ENCODE results near the gene FOXA2. TPM values are rescaled to one million over a fixed set of nuclear protein-coding genes. Genes with fewer than 3 reads are reported as not detected.

Gene FOXA2
- total and polyA plus RNA-seq, 2 donors from 2014 or later, result 0.13 TPM; not detected in 1

- Histone ChIP-seq H3K36me3 (ENCODE audit: control insufficient read depth in 2 of 3, insufficient read depth in 3 of 3, low read length in 3 of 3) (no peaks in the 10 kb centered on the region), H3K27me3 (ENCODE audit: control insufficient read depth, insufficient read depth, low read length) (peaks cover 69% of the 10 kb centered on the region), H3K4me3 (ENCODE audit: low read length in 3 of 3) (no peak overlapping the region), H3K27ac (ENCODE audit: low read depth in 2 of 2, low read length in 2 of 2) (no peak overlapping the region), H3K9ac (ENCODE audit: low read length in 3 of 3) (no peak overlapping the region), H3K4me1 (ENCODE audit: control insufficient read depth in 2 of 3, insufficient read depth in 2 of 3, low read depth in 1 of 3, low read length in 3 of 3) (peaks cover 0 to 12% (median 0%) of the 10 kb centered on the region in 3 donors), H3K9me3 (ENCODE audit: control insufficient read depth in 2 of 3, insufficient read depth in 1 of 3, low read length in 3 of 3) (no peaks in the 10 kb centered on the region)
- intact Hi-C loops (cut with DNase I), result loop anchor here (10.0 kb wide), 1 partner anchor 249 kb away; no protein-coding TSS in a partner anchor
- DNase-seq (peak in 4 of 5 donors; percentile 66 to 83 (median 72)), FAIRE-seq (no peak)
- no peak for TF ChIP-seq CTCF (IDR thresholded peaks at IDR 0.05; ENCODE audit: borderline replicate concordance, extremely low read depth, insufficient read depth)
Measured at GRCh38 chr20:22583773-22584521, 425 bp downstream of the FOXA2 start.

GRCh38 chr20:22582964-22583772, 1.2 kb downstream of the FOXA2 start:
- TF ChIP-seq CTCF (IDR thresholded peaks at IDR 0.05; ENCODE audit: borderline replicate concordance, extremely low read depth, insufficient read depth), result no peak
- intact Hi-C loops (cut with DNase I), result loop anchor here (10.0 kb wide), 1 partner anchor 248 kb away; no protein-coding TSS in a partner anchor
- FAIRE-seq, result no peak
- no peak overlapping the region for H3K4me3 ChIP-seq (ENCODE audit: low read length in 3 of 3)
- no peaks in the 10 kb centered on the region for H3K36me3 ChIP-seq (ENCODE audit: control insufficient read depth in 2 of 3, insufficient read depth in 3 of 3, low read length in 3 of 3)
- H3K27me3 ChIP-seq (ENCODE audit: control insufficient read depth, insufficient read depth, low read length), result peaks cover 69% of the 10 kb centered on the region
- DNase-seq, result peak in 2 of 5 donors; percentile 37 to 65
- H3K27ac ChIP-seq (ENCODE audit: low read depth in 2 of 2, low read length in 2 of 2), result no peak overlapping the region
- no peaks in the 10 kb centered on the region for H3K9me3 ChIP-seq (ENCODE audit: control insufficient read depth in 2 of 3, insufficient read depth in 1 of 3, low read length in 3 of 3)
- no peak overlapping the region for H3K9ac ChIP-seq (ENCODE audit: low read length in 3 of 3)
- peaks cover 0 to 12% (median 0%) of the 10 kb centered on the region in 3 donors for H3K4me1 ChIP-seq (ENCODE audit: control insufficient read depth in 2 of 3, insufficient read depth in 2 of 3, low read depth in 1 of 3, low read length in 3 of 3)

GRCh38 chr20:22582386-22582963, 1.9 kb downstream of the FOXA2 start:
- intact Hi-C loops (cut with DNase I), result loop anchor here (10.0 kb wide), 1 partner anchor 248 kb away; no protein-coding TSS in a partner anchor
- H3K27me3 ChIP-seq (ENCODE audit: control insufficient read depth, insufficient read depth, low read length), result peaks cover 71% of the 10 kb centered on the region

More at GRCh38 chr20:22582386-22582963, 1.9 kb downstream of the FOXA2 start:
- Histone ChIP-seq H3K9me3 (ENCODE audit: control insufficient read depth in 2 of 3, insufficient read depth in 1 of 3, low read length in 3 of 3) (no peaks in the 10 kb centered on the region), H3K27ac (ENCODE audit: low read depth in 2 of 2, low read length in 2 of 2) (no peak overlapping the region), H3K36me3 (ENCODE audit: control insufficient read depth in 2 of 3, insufficient read depth in 3 of 3, low read length in 3 of 3) (no peaks in the 10 kb centered on the region), H3K4me1 (ENCODE audit: control insufficient read depth in 2 of 3, insufficient read depth in 2 of 3, low read depth in 1 of 3, low read length in 3 of 3) (peaks cover 0 to 12% (median 0%) of the 10 kb centered on the region in 3 donors), H3K4me3 (ENCODE audit: low read length in 3 of 3) (no peak overlapping the region), H3K9ac (ENCODE audit: low read length in 3 of 3) (no peak overlapping the region)
- FAIRE-seq, result no peak
- DNase-seq, result peak in 1 of 5 donors; percentile 55
- TF ChIP-seq CTCF (IDR thresholded peaks at IDR 0.05; ENCODE audit: borderline replicate concordance, extremely low read depth, insufficient read depth), result no peak

All from kidney (tissue), 14 donors.